ENCODE measurements around the gene SLC5A11. TPM values are rescaled to one million over a fixed set of nuclear protein-coding genes. Genes with fewer than 3 reads are reported as not detected.
A peak's percentile ranks its signal among the peaks of the same experiment; 100 is the strongest.

Gene SLC5A11
- total and polyA plus RNA-seq, 5 donors from 2014 or later: not detected

DNA sequence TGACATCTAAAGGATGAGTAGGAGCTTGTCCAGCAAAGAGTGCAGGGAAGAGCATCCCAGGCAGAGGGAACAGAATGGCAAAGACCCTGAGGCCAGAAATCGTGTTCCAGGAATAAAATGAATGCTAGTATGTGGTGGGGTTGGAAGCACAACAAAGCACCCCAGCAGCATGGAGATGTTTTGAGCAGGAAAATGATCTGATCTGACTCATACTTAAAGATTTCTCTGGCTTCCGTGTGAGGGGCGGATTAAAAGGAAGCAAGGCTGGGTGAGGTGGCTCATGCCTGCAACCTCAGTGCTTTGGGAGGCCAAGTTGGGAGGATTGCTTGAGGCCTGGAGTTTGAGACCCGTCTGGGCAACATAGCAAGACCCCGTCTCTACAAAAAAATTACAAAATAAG lies 2.3 kb downstream of the SLC5A11 start:
- no peak for DNase-seq
- no peaks in the 10 kb centered on the region for H3K27me3 ChIP-seq (ENCODE audit: control insufficient read depth, insufficient read depth, low read length)
- H3K9me3 ChIP-seq (ENCODE audit: control insufficient read depth in 2 of 2, low read length in 2 of 2): no peaks in the 10 kb centered on the region
- no peak overlapping the region for H3K27ac ChIP-seq (ENCODE audit: insufficient read depth, low read length, poor library complexity, severe bottlenecking)
- Mint-ChIP-seq H3K36me3 (peaks cover 6% of the 10 kb centered on the region), H3K27ac (no peak overlapping the region), H3K9me3 (no peaks in the 10 kb centered on the region), H3K4me1 (peaks cover 0 to 7% (median 0%) of the 10 kb centered on the region in 4 donors), H3K27me3 (no peaks in the 10 kb centered on the region), H3K4me3 (no peak overlapping the region)
- no peaks in the 10 kb centered on the region for H3K36me3 ChIP-seq (ENCODE audit: control insufficient read depth, insufficient read depth, low read length)
- no peak overlapping the region for H3K4me3 ChIP-seq (ENCODE audit: low read depth, low read length)
- ATAC-seq (ENCODE audit: low read depth in 2 of 2): no peak
- no peaks in the 10 kb centered on the region for H3K4me1 ChIP-seq (ENCODE audit: control insufficient read depth, insufficient read depth, low read length, poor library complexity, severe bottlenecking)

DNA sequence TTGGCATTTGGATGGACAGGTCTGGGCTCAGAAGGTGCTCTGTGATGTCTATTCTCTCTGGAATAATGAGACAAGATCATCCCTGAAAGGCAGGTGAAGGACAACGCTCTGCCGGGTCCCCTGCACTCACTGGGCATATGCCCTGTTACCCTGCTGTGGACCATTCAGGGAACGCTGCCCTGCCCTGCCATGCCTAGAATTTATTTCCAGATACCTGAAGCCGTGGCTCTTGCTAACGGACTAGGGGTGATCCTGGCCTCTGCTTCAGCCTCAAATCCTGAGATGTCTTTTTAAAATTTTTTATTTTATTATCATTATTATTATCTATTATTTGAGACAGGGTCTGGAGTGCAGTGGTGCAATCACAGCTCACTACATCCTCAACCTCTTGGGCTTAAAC lies 3.9 kb downstream of the SLC5A11 start:
- no peaks in the 10 kb centered on the region for H3K36me3 Mint-ChIP-seq
- ATAC-seq (ENCODE audit: low read depth in 2 of 2) (no peak), DNase-seq (no peak)
- no peak overlapping the region for H3K4me3 Mint-ChIP-seq
- no peaks in the 10 kb centered on the region for H3K4me1 ChIP-seq (ENCODE audit: control insufficient read depth, insufficient read depth, low read length, poor library complexity, severe bottlenecking)
- H3K4me3 ChIP-seq (ENCODE audit: low read depth, low read length): no peak overlapping the region
- H3K4me1 Mint-ChIP-seq: peaks cover 0 to 7% (median 0%) of the 10 kb centered on the region in 4 donors
- no peaks in the 10 kb centered on the region for H3K9me3 ChIP-seq (ENCODE audit: control insufficient read depth in 2 of 2, low read length in 2 of 2)
- H3K27ac ChIP-seq (ENCODE audit: insufficient read depth, low read length, poor library complexity, severe bottlenecking): no peak overlapping the region
- H3K9me3 Mint-ChIP-seq: peaks cover 0 to 2% (median 0%) of the 10 kb centered on the region in 7 donors
- H3K27me3 ChIP-seq (ENCODE audit: control insufficient read depth, insufficient read depth, low read length): no peaks in the 10 kb centered on the region
- no peak overlapping the region for H3K27ac Mint-ChIP-seq
- no peaks in the 10 kb centered on the region for H3K27me3 Mint-ChIP-seq
- no peaks in the 10 kb centered on the region for H3K36me3 ChIP-seq (ENCODE audit: control insufficient read depth, insufficient read depth, low read length)

DNA sequence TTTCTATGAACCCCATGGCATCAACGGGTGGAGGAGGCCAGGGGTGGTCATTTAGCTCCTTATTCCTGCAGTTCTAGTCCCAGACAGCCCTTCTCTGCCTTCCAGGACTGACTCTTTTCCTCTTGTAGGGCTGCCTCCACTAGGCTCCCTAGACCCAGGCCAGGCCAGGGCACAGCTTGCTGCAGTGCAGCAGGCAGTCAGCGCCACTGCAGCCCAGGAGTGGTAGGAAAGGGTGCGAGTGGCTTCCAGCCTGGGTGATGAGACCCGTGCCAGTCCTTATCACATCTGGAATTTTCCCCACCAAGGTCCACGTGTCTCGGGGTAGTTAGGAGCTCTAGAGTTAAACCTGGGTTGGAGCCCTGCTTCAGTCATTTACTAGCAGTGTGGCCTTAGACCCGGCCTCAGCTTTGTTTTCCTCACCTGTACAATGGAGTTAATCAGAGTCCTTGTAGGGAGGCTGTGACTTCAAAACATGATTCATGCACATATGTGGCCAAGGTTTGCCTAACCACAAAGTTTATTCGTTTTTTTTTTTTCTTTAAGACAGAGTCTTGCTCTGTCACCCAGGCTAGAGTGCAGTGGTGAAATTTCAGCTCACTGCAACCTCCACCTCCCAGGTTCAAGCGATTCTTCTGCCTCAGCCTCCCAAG lies 4.7 kb downstream of the SLC5A11 start:
- DNase-seq: peak in 1 of 3 donors; percentile 42
- H3K4me3 ChIP-seq (ENCODE audit: low read depth, low read length): no peak overlapping the region
- no peaks in the 10 kb centered on the region for H3K4me1 ChIP-seq (ENCODE audit: control insufficient read depth, insufficient read depth, low read length, poor library complexity, severe bottlenecking)
- H3K9me3 ChIP-seq (ENCODE audit: control insufficient read depth in 2 of 2, low read length in 2 of 2): no peaks in the 10 kb centered on the region
- H3K36me3 ChIP-seq (ENCODE audit: control insufficient read depth, insufficient read depth, low read length): no peaks in the 10 kb centered on the region
- peaks cover 0 to 7% (median 0%) of the 10 kb centered on the region in 4 donors for H3K4me1 Mint-ChIP-seq
- peaks cover 0 to 2% (median 0%) of the 10 kb centered on the region in 7 donors for H3K9me3 Mint-ChIP-seq
- H3K4me3 Mint-ChIP-seq: no peak overlapping the region
- H3K27ac Mint-ChIP-seq: no peak overlapping the region
- no peaks in the 10 kb centered on the region for H3K27me3 ChIP-seq (ENCODE audit: control insufficient read depth, insufficient read depth, low read length)
- H3K36me3 Mint-ChIP-seq: no peaks in the 10 kb centered on the region
- H3K27me3 Mint-ChIP-seq: no peaks in the 10 kb centered on the region
- no peak for ATAC-seq (ENCODE audit: low read depth in 2 of 2)
- H3K27ac ChIP-seq (ENCODE audit: insufficient read depth, low read length, poor library complexity, severe bottlenecking): no peak overlapping the region

DNA sequence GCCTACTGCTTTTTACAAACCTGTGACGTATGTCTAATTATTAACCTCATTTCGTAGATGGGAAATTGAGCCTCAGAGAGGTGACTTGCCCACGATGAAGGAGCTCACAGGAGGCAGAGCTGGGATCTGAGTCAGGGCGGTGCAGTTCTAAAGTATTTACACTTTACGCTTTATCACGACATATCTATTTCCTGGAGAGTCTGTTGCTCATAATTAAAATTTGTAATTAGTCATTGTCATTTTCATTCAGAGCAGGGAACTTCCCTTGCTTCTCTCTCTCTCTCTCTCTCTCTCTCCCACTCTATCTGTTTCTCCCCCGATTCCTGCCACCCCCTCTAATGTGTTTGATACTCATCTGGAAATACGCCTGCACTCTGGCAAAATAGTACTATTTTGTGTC lies 5.9 kb downstream of the SLC5A11 start:
- Histone ChIP-seq H3K4me1 (ENCODE audit: control insufficient read depth, insufficient read depth, low read length, poor library complexity, severe bottlenecking) (no peaks in the 10 kb centered on the region), H3K27me3 (ENCODE audit: control insufficient read depth, insufficient read depth, low read length) (no peaks in the 10 kb centered on the region), H3K36me3 (ENCODE audit: control insufficient read depth, insufficient read depth, low read length) (no peaks in the 10 kb centered on the region), H3K9me3 (ENCODE audit: control insufficient read depth in 2 of 2, low read length in 2 of 2) (no peaks in the 10 kb centered on the region), H3K4me3 (ENCODE audit: low read depth, low read length) (no peak overlapping the region), H3K27ac (ENCODE audit: insufficient read depth, low read length, poor library complexity, severe bottlenecking) (no peak overlapping the region)
- ATAC-seq (ENCODE audit: low read depth in 2 of 2) (no peak), DNase-seq (peak in 1 of 3 donors; percentile 29)
- H3K27ac Mint-ChIP-seq: no peak overlapping the region
- H3K4me1 Mint-ChIP-seq: peaks cover 0 to 7% (median 0%) of the 10 kb centered on the region in 4 donors
- H3K9me3 Mint-ChIP-seq: peaks cover 0 to 2% (median 0%) of the 10 kb centered on the region in 7 donors
- H3K4me3 Mint-ChIP-seq: no peak overlapping the region
- H3K36me3 Mint-ChIP-seq: no peaks in the 10 kb centered on the region
- no peaks in the 10 kb centered on the region for H3K27me3 Mint-ChIP-seq

DNA sequence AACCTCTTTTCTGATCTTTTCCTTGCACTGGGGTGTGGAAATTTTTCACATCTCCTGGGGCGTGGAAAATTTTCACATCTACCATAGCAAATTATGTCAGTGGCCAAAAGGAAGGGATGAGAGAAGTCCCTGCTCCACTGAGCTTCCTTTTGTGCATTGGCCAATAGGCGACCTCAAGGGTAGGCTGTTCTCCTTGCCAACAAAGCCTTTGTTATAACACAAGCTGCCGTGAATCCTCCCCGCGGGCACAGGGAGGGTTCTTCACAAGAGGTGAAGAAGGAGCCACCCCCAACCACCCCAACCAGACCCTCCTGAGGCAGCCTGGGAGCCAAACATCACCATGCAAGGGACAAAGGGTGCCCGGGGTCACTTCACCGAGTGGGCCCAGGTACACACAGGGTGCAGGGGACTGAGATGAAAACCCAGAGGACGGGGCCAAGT lies 6.5 kb downstream of the SLC5A11 start:
- ATAC-seq (ENCODE audit: low read depth in 2 of 2) (no peak), DNase-seq (no peak)
- Mint-ChIP-seq H3K27me3 (no peaks in the 10 kb centered on the region), H3K4me3 (no peak overlapping the region), H3K36me3 (no peaks in the 10 kb centered on the region), H3K4me1 (peaks cover 0 to 7% (median 0%) of the 10 kb centered on the region in 4 donors), H3K27ac (no peak overlapping the region), H3K9me3 (peaks cover 0 to 2% (median 0%) of the 10 kb centered on the region in 7 donors)
- H3K27ac ChIP-seq (ENCODE audit: insufficient read depth, low read length, poor library complexity, severe bottlenecking): no peak overlapping the region
- H3K9me3 ChIP-seq (ENCODE audit: control insufficient read depth in 2 of 2, low read length in 2 of 2): no peaks in the 10 kb centered on the region
- H3K36me3 ChIP-seq (ENCODE audit: control insufficient read depth, insufficient read depth, low read length): no peaks in the 10 kb centered on the region
- H3K4me1 ChIP-seq (ENCODE audit: control insufficient read depth, insufficient read depth, low read length, poor library complexity, severe bottlenecking): no peaks in the 10 kb centered on the region
- H3K4me3 ChIP-seq (ENCODE audit: low read depth, low read length): no peak overlapping the region
- no peaks in the 10 kb centered on the region for H3K27me3 ChIP-seq (ENCODE audit: control insufficient read depth, insufficient read depth, low read length)

DNA sequence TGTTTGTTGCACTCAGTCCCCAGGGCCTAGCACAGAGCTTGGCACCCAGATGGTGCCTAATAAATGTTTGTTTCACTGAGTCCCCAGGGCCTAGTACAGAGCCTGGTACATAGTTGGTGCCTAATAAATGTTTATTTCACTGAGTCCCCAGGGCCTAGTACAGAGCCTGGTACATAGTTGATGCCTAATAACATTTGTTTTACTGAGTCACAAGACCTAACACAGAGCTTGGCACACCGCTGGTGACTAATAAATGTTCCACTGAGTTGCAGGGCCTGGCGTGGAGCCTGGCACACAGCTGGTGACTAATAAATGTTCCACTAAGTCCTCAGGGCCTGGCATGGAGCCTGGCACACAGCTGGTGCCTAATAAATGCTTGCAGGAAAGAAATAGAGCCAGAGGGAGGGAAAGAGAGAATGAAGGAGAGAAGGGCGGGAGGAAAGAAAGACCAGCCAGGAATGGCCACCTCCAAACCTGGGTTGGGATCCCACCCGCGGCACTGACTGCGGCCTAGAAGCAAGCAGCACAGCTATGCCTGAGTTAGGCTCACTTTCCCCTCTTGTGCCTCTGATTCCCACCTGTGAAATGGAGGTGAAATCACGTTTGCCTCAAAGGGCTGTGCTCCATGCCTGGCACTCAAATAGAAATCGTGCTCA lies 7.5 kb downstream of the SLC5A11 start:
- H3K4me1 ChIP-seq (ENCODE audit: control insufficient read depth, insufficient read depth, low read length, poor library complexity, severe bottlenecking): no peaks in the 10 kb centered on the region
- peaks cover 0 to 7% (median 0%) of the 10 kb centered on the region in 4 donors for H3K4me1 Mint-ChIP-seq
- no peak for DNase-seq
- H3K4me3 Mint-ChIP-seq: peak overlapping the region in 1 of 4 donors; percentile 32
- H3K27ac ChIP-seq (ENCODE audit: insufficient read depth, low read length, poor library complexity, severe bottlenecking): no peak overlapping the region
- ATAC-seq (ENCODE audit: low read depth in 2 of 2): no peak
- no peaks in the 10 kb centered on the region for H3K36me3 ChIP-seq (ENCODE audit: control insufficient read depth, insufficient read depth, low read length)
- H3K27me3 Mint-ChIP-seq: no peaks in the 10 kb centered on the region
- no peak overlapping the region for H3K4me3 ChIP-seq (ENCODE audit: low read depth, low read length)
- no peak overlapping the region for H3K27ac Mint-ChIP-seq
- H3K9me3 ChIP-seq (ENCODE audit: control insufficient read depth in 2 of 2, low read length in 2 of 2): no peaks in the 10 kb centered on the region
- H3K36me3 Mint-ChIP-seq: no peaks in the 10 kb centered on the region
- H3K27me3 ChIP-seq (ENCODE audit: control insufficient read depth, insufficient read depth, low read length): no peaks in the 10 kb centered on the region
- H3K9me3 Mint-ChIP-seq: peaks cover 0 to 2% (median 0%) of the 10 kb centered on the region in 7 donors

DNA sequence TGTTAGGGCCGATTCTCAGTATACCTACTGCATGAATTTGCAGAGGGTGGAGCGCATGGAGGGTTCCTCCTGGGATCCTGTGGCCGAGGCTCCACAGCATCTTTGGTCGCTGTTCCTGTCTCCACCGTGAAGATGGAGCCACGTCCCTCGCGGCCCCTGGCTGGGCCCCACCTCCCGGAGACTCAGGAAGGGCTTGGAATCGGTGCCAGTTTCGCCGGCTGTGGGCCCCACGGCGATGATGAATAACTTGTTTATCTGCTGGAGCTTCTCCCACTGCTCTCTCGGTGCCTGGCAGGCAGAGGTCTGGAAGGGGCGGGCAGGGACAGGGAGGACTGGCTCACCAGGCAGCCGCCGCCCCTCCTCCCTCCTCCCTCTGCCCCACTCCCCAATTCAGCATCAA lies 8.1 kb downstream of the SLC5A11 start:
- no peak overlapping the region for H3K4me3 Mint-ChIP-seq
- no peak overlapping the region for H3K4me3 ChIP-seq (ENCODE audit: low read depth, low read length)
- H3K36me3 ChIP-seq (ENCODE audit: control insufficient read depth, insufficient read depth, low read length): no peaks in the 10 kb centered on the region
- H3K36me3 Mint-ChIP-seq: no peaks in the 10 kb centered on the region
- no peak overlapping the region for H3K27ac ChIP-seq (ENCODE audit: insufficient read depth, low read length, poor library complexity, severe bottlenecking)
- no peaks in the 10 kb centered on the region for H3K27me3 ChIP-seq (ENCODE audit: control insufficient read depth, insufficient read depth, low read length)
- no peak overlapping the region for H3K27ac Mint-ChIP-seq
- peaks cover 0 to 2% (median 0%) of the 10 kb centered on the region in 7 donors for H3K9me3 Mint-ChIP-seq
- ATAC-seq (ENCODE audit: low read depth in 2 of 2) (no peak), DNase-seq (no peak)
- peaks cover 0 to 7% (median 0%) of the 10 kb centered on the region in 4 donors for H3K4me1 Mint-ChIP-seq
- H3K9me3 ChIP-seq (ENCODE audit: control insufficient read depth in 2 of 2, low read length in 2 of 2): no peaks in the 10 kb centered on the region
- H3K27me3 Mint-ChIP-seq: no peaks in the 10 kb centered on the region
- no peaks in the 10 kb centered on the region for H3K4me1 ChIP-seq (ENCODE audit: control insufficient read depth, insufficient read depth, low read length, poor library complexity, severe bottlenecking)

All from CD4-positive, CD25-positive, alpha-beta regulatory T cell (primary cell).